ENCODE data around the gene FBXW8.

DNA sequence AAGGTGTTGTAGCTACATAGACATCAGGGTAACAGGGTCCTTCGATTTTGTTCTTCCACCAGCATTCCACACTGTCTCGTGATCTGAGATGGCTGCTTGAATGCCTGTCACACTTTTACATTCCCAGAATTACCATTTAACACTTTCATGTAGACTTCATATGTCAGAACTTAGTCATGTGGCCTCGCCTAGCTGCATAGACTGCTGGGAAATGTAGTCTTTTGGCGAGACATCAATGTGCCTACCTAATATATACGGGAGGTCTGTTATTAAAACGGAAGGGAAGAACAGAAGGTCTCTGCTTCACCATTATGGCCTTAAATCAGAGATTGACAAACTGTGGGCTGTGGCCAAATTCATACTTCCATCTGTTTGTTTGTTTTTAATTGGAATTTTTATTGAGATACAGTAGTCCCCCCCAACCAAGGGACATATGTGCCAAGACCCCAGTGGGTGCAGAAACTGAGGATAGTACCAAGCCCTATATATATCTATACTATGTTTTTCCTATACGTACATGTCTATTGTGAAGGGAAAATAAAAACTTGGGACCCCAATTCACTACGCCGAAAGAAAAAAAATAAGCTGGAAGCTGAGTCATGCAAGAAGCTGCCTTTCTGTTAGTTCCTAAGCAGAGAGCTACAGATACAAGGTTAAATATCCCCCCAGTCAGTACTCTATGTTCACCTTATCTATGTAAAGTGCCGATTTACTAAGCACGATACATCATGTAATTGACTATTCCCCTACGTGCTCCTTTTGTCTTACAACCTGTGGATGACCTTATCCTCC, 18.2 kb upstream of the FBXW8 start:
- TF ChIP-seq, protein P1, sequence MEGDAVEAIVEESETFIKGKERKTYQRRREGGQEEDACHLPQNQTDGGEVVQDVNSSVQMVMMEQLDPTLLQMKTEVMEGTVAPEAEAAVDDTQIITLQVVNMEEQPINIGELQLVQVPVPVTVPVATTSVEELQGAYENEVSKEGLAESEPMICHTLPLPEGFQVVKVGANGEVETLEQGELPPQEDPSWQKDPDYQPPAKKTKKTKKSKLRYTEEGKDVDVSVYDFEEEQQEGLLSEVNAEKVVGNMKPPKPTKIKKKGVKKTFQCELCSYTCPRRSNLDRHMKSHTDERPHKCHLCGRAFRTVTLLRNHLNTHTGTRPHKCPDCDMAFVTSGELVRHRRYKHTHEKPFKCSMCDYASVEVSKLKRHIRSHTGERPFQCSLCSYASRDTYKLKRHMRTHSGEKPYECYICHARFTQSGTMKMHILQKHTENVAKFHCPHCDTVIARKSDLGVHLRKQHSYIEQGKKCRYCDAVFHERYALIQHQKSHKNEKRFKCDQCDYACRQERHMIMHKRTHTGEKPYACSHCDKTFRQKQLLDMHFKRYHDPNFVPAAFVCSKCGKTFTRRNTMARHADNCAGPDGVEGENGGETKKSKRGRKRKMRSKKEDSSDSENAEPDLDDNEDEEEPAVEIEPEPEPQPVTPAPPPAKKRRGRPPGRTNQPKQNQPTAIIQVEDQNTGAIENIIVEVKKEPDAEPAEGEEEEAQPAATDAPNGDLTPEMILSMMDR (IDR thresholded peaks at IDR 0.05), result no peak
- TF ChIP-seq POLR2A (IDR thresholded peaks at IDR 0.05), result no peak

Measured in thyroid gland (tissue), 4 donors.